ENCODE measurements around the gene TPD52L2.

DNA sequence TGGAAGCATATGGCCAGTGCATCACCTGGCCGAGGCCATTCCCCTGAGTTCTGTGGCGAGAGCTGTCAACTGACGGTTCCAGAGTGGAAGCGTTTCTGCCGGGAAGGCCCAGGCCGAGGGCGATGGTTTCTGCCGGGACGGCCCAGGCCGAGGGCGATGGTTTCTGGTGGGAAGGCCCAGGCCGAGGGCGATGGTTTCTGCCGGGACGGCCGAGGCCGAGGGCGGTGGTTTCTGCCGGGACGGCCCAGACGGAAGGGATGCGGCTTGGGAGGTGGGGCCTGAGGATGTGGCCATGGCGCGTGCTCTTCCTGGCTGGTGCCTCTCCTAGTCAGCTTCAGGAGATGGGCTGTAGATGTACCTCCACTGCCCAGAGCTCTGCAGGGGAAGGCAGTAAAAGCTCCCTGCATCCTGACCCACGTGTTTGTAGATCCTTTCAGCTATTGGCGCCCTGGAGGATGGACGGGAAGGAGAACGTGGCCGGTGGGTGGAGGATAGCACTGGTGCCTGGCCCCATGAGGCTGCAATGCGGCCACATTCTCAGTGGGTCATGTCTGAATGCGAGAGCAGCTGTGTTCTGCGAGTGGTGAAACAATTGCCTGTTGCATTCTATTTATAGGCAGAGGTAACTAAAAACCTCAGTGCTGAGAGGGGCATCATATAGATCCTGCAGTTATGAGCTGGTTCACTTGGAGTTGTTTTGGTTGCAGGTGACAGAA is 12.8 kb downstream of the TPD52L2 start:
- TF ChIP-seq POLR2AphosphoS5 (IDR thresholded peaks at IDR 0.05; ENCODE audit: low read depth, low read length) (no peak), SIN3A (IDR thresholded peaks at IDR 0.05; ENCODE audit: borderline replicate concordance, insufficient read depth, low read depth, low read length) (no peak)
- TF ChIP-seq, protein P1, sequence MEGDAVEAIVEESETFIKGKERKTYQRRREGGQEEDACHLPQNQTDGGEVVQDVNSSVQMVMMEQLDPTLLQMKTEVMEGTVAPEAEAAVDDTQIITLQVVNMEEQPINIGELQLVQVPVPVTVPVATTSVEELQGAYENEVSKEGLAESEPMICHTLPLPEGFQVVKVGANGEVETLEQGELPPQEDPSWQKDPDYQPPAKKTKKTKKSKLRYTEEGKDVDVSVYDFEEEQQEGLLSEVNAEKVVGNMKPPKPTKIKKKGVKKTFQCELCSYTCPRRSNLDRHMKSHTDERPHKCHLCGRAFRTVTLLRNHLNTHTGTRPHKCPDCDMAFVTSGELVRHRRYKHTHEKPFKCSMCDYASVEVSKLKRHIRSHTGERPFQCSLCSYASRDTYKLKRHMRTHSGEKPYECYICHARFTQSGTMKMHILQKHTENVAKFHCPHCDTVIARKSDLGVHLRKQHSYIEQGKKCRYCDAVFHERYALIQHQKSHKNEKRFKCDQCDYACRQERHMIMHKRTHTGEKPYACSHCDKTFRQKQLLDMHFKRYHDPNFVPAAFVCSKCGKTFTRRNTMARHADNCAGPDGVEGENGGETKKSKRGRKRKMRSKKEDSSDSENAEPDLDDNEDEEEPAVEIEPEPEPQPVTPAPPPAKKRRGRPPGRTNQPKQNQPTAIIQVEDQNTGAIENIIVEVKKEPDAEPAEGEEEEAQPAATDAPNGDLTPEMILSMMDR (IDR thresholded peaks at IDR 0.05): no peak
